ENCODE data around the gene PVALEF.

Gene PVALEF

DNA sequence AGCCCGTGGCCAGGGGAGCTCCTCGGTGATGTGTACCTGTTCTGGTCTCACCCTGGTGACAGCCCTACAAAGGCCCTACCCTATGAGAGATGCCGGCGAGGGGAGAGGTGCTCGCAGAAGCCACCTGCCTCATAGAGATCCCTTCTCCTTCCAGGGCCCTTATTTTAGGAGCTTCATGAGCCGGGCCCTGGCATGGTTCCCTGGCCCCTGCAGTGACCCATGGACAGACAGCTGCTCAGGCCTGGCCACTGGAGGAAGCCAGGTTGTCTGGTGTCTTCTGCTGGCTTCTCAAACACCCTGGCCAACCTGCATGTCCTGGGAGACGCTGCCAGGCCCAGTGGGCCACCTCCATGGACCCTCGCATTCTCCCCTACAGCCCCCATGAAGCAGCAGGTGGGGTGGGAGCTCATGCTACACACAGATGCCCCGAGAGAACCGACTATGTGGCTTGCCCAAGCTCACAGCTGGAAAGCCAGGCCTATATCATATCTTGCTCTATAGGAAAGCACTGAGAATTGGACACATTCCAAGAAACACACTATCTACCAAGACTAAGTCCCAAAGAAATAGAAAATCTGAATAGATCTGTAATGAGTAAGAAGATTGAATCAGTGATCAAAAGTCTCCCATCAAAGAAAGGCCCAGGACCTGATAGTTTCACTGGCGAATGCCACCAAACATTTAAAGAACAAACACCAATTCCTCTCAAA is 7.9 kb downstream of the PVALEF start:
- no peak for DNase-seq (ENCODE audit: low spot score)
- in situ Hi-C loops (cut with MboI; ENCODE audit: low sequenced_read_pairs, unreplicated experiment), result no loop called here
- TF ChIP-seq, protein P1, sequence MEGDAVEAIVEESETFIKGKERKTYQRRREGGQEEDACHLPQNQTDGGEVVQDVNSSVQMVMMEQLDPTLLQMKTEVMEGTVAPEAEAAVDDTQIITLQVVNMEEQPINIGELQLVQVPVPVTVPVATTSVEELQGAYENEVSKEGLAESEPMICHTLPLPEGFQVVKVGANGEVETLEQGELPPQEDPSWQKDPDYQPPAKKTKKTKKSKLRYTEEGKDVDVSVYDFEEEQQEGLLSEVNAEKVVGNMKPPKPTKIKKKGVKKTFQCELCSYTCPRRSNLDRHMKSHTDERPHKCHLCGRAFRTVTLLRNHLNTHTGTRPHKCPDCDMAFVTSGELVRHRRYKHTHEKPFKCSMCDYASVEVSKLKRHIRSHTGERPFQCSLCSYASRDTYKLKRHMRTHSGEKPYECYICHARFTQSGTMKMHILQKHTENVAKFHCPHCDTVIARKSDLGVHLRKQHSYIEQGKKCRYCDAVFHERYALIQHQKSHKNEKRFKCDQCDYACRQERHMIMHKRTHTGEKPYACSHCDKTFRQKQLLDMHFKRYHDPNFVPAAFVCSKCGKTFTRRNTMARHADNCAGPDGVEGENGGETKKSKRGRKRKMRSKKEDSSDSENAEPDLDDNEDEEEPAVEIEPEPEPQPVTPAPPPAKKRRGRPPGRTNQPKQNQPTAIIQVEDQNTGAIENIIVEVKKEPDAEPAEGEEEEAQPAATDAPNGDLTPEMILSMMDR (IDR thresholded peaks at IDR 0.05; ENCODE audit: borderline replicate concordance, control extremely low read depth, extremely low read depth, insufficient read depth, missing control alignments), result no peak

- in situ Hi-C loops (cut with MboI; ENCODE audit: low sequenced_read_pairs, unreplicated experiment), result no loop called here
- no peak for DNase-seq (ENCODE audit: low spot score)
Measured at GRCh38 chr17:81173762-81174155, 8.5 kb downstream of the PVALEF start.

GRCh38 chr17:81176666-81177065 is 11.4 kb downstream of the PVALEF start:
- in situ Hi-C loops (cut with MboI; ENCODE audit: low sequenced_read_pairs, unreplicated experiment), result no loop called here
- TF ChIP-seq, protein P1 (IDR thresholded peaks at IDR 0.05; ENCODE audit: borderline replicate concordance, control extremely low read depth, extremely low read depth, insufficient read depth, missing control alignments), result no peak
- no peak for DNase-seq (ENCODE audit: low spot score)

More at GRCh38 chr17:81173762-81174155, 8.5 kb downstream of the PVALEF start:
- TF ChIP-seq, protein P1 (IDR thresholded peaks at IDR 0.05; ENCODE audit: borderline replicate concordance, control extremely low read depth, extremely low read depth, insufficient read depth, missing control alignments), result no peak

DNA sequence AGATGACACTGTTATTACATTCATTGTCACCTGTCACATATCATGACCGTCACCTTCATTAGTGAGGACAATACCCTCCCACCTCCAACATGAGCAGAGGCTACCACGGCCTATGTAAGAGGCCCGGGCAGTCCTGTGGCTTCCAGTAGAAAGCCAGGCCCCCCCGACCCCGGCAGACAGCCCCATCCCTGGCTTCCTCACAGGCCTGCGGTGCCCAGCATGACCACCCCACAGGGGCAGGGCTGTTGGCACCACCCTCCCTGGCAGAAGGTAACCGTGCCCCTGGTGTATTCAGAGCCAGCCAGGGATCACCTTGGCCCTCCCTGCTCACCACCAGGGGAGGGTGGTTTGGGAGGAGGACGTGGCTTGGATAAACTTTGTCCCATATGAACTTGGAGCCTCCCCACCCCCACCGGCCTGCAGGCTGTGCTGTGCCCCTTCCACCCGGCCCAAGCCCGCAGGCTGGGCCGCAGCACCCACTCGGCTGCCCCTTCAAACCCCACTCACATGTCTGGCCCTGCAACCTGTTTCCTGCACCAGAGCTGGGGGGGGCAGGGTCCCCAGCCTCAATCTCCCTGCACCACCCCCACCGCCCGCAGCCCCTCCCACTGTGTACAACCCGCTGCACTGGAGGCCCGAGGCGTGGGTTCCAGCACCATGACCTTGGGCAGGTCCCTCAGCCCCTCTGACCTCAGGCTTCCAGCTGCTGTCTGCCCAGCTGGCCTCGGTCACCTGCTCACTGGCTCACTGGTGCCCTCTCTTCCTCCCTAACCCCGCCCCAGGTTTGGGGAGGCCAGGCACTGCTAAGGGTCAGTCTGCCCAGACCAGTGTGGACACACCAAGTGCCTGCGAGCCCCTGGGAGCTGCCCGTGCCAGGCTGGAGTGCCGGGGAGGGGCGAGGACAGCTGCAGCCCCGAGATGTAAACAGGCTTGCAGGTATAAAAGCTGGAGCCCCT is 13.1 kb downstream of the PVALEF start:
- in situ Hi-C loops (cut with MboI; ENCODE audit: low sequenced_read_pairs, unreplicated experiment), result no loop called here
- no peak for DNase-seq (ENCODE audit: low spot score)
- TF ChIP-seq, protein P1 (IDR thresholded peaks at IDR 0.05; ENCODE audit: borderline replicate concordance, control extremely low read depth, extremely low read depth, insufficient read depth, missing control alignments), result no peak

GRCh38 chr17:81179220-81179619 is 13.9 kb downstream of the PVALEF start:
- in situ Hi-C loops (cut with MboI; ENCODE audit: low sequenced_read_pairs, unreplicated experiment), result no loop called here
- TF ChIP-seq, protein P1 (IDR thresholded peaks at IDR 0.05; ENCODE audit: borderline replicate concordance, control extremely low read depth, extremely low read depth, insufficient read depth, missing control alignments), result no peak

GRCh38 chr17:81179861-81180260 is 14.6 kb downstream of the PVALEF start:
- in situ Hi-C loops (cut with MboI; ENCODE audit: low sequenced_read_pairs, unreplicated experiment), result no loop called here
- TF ChIP-seq, protein P1 (IDR thresholded peaks at IDR 0.05; ENCODE audit: borderline replicate concordance, control extremely low read depth, extremely low read depth, insufficient read depth, missing control alignments), result no peak

More at GRCh38 chr17:81179220-81179619, 13.9 kb downstream of the PVALEF start:
- DNase-seq (ENCODE audit: low spot score), result no peak

More at GRCh38 chr17:81179861-81180260, 14.6 kb downstream of the PVALEF start:
- DNase-seq (ENCODE audit: low spot score), result no peak
